B cell (primary cell): ENCODE results near the gene EEF1AKMT3. TPM values are rescaled to one million over a fixed set of nuclear protein-coding genes. Genes with fewer than 3 reads are reported as not detected.

Source experiments
- ATAC-seq: fragments of 200-7000 bp; cut with Tn5 transposase; one replicate; pipeline ENCODE4 v1.10.0; 2021; ENCODE audit warnings: low read depth, mild to moderate bottlenecking, moderate number of reproducible peaks, moderate library complexity
- CTCF ChIA-PET: fragments of 350-600 bp; sonication (Branson Sonifier 250); formaldehyde crosslinking; loops from one replicate; lab custom pipeline; 2021; ENCODE audit warnings: antibody characterized with exemption, inconsistent platforms; lab: Charles Lee
- POLR2A ChIA-PET: fragments of 350-600 bp; sonication (Branson Sonifier 250); formaldehyde crosslinking; loops from one replicate; lab custom pipeline; 2021; ENCODE audit warnings: antibody characterized with exemption; lab: Charles Lee
- DNase-seq: peaks from one replicate; pipeline ENCODE4 v3.0.0; 2013
- H2AFZ ChIP-seq: 2 replicates; pipeline ENCODE4 v1.6.1; 2012; ENCODE audit warnings: mild to moderate bottlenecking, low read depth, low read length; ENCODE audit not compliant: insufficient read depth, poor library complexity, severe bottlenecking
- H3K27ac ChIP-seq, 2 donors: 1 replicate in 1 of 2; 2 replicates in 1 of 2; pipeline ENCODE4 v1.5.1; 2012 to 2013; ENCODE audit warnings: low read length in 2 of 2, mild to moderate bottlenecking in 2 of 2, moderate library complexity in 1 of 2
- H3K27me3 ChIP-seq, 4 experiments: fragments of 200-600 bp in 1 of 4; sonication (generic) in 1 of 4; replicated peaks in 1 of 4; 1 replicate in 2 of 4; 2 replicates in 2 of 4; pipeline versions ENCODE4 v1.6.1 to v1.7.0; 2013 to 2016; ENCODE audit warnings: low read length in 3 of 4, mild to moderate bottlenecking in 2 of 4, mixed read lengths in 1 of 4, moderate library complexity in 1 of 4; ENCODE audit not compliant: insufficient read depth in 4 of 4, control insufficient read depth in 3 of 4; ENCODE audit errors: control extremely low read depth in 1 of 4
- H3K36me3 ChIP-seq, 2 experiments: replicated peaks in 1 of 2; 1 replicate in 1 of 2; 2 replicates in 1 of 2; pipeline versions ENCODE4 v1.6.1 to v1.7.1; 2013; ENCODE audit warnings: low read length in 1 of 2; ENCODE audit not compliant: insufficient read depth in 2 of 2, control insufficient read depth in 1 of 2; ENCODE audit errors: control extremely low read depth in 1 of 2, extremely low read depth in 1 of 2
- H3K4me1 ChIP-seq, 2 donors: fragments of 200-600 bp in 1 of 2; sonication (generic) in 1 of 2; 1 replicate in 1 of 2; 2 replicates in 1 of 2; pipeline versions ENCODE4 v1.5.1 to v1.6.1; 2013 to 2017; ENCODE audit warnings: low read length in 2 of 2; ENCODE audit not compliant: control insufficient read depth in 2 of 2, insufficient read depth in 2 of 2
- H3K4me2 ChIP-seq: replicated peaks from 2 replicates; pipeline ENCODE3; 2012; ENCODE audit warnings: mild to moderate bottlenecking, low read depth, low read length; ENCODE audit not compliant: poor library complexity, severe bottlenecking
- H3K4me3 ChIP-seq, 5 experiments: fragments of 200-600 bp in 1 of 5; sonication (generic) in 1 of 5; 1 replicate in 3 of 5; 2 replicates in 2 of 5; pipeline versions ENCODE4 v1.5.1 to v1.7.0; 2011 to 2016; ENCODE audit warnings: low read length in 4 of 5, mild to moderate bottlenecking in 4 of 5, low read depth in 2 of 5, control low read depth in 1 of 5, moderate library complexity in 1 of 5; ENCODE audit not compliant: insufficient read depth in 1 of 5; ENCODE audit errors: control extremely low read depth in 1 of 5, extremely low read depth in 1 of 5
- H3K79me2 ChIP-seq: fragments of 200-600 bp; sonication (generic); one replicate; pipeline ENCODE4 v1.6.0; 2016; ENCODE audit warnings: low read length; ENCODE audit not compliant: control insufficient read depth, insufficient read depth
- H3K9ac ChIP-seq: fragments of 200-600 bp; sonication (generic); 2 replicates; pipeline ENCODE4 v1.6.1; 2017; ENCODE audit warnings: mild to moderate bottlenecking, low read length, moderate library complexity
- H3K9me3 ChIP-seq, 3 donors: one replicate each; pipeline versions ENCODE4 v1.6.1 to v1.7.1; 2013; ENCODE audit warnings: low read length in 2 of 3; ENCODE audit not compliant: control insufficient read depth in 2 of 3, insufficient read depth in 1 of 3; ENCODE audit errors: control extremely low read depth in 1 of 3
- H4K20me1 ChIP-seq: 2 replicates; pipeline ENCODE4 v1.6.0; 2012; ENCODE audit warnings: mild to moderate bottlenecking, low read length; ENCODE audit not compliant: insufficient read depth, control insufficient read depth, poor library complexity, severe bottlenecking
- H3K27ac Mint-ChIP-seq: one replicate; pipeline ENCODE4 v1.8.0; 2021; ENCODE audit warnings: mixed read lengths
- H3K27me3 Mint-ChIP-seq: one replicate; pipeline ENCODE4 v1.8.0; 2021; ENCODE audit warnings: mixed read lengths
- H3K4me1 Mint-ChIP-seq: one replicate; pipeline ENCODE4 v1.8.0; 2021; ENCODE audit warnings: mixed read lengths
- H3K4me3 Mint-ChIP-seq: one replicate; pipeline ENCODE4 v1.8.0; 2021; ENCODE audit warnings: mixed read lengths
- H3K9me3 Mint-ChIP-seq: one replicate; pipeline ENCODE4 v1.8.0; 2022; ENCODE audit warnings: mixed read lengths; ENCODE audit not compliant: insufficient read depth
- CTCF ChIP-seq: fragments of 200-600 bp; IDR thresholded peaks from one replicate; pipeline ENCODE4 v1.8.0; 2022; ENCODE audit warnings: antibody characterized with exemption, mild to moderate bottlenecking
- EZH2 ChIP-seq: IDR thresholded peaks from 2 replicates; pipeline ENCODE4 v1.6.1; 2012; ENCODE audit warnings: borderline replicate concordance, low read depth, mild to moderate bottlenecking, moderate library complexity, low read length; ENCODE audit not compliant: insufficient read depth, poor library complexity, severe bottlenecking
- WGBS: methylation state at CpG from one replicate; pipeline ENCODE4 v1.1.5; 2013; ENCODE audit warnings: missing lambda C conversion rate; ENCODE audit not compliant: insufficient coverage; 5-methylcytosine and 5-hydroxymethylcytosine counted together
- intact Hi-C: fragments of 100-400 bp; cut with micrococcal nuclease; formaldehyde crosslinking; loops from one replicate; pipeline ENCODE4 v1.10.0; 2022
- polyA plus RNA-seq: library from polyadenylated mRNA; depleted of rRNA; stranded (reverse); fragments of >200 nt; gene quantifications from 2 replicates; pipeline ENCODE4 v1.2.3, GENCODE V29; 2012
- total RNA-seq, 2 donors: library from RNA; stranded (reverse); fragments of 120-200 nt in 1 of 2; gene quantifications; 1 replicate in 1 of 2; 2 replicates in 1 of 2; pipeline versions ENCODE4 v1.2.3 to v1.2.4, GENCODE V29; 2013 to 2022

EEF1AKMT3 gene
- total and polyA plus RNA-seq, 2 donors (not counting 1 experiment from before 2014, with no cell fraction given), result 0.89 to 1.3 TPM

- ATAC-seq (no peak), DNase-seq (no peak)
- Histone ChIP-seq H3K4me1 (peaks cover 9 to 17% of the 10 kb centered on the region in 2 donors), H3K9me3 (no peaks in the 10 kb centered on the region), H3K36me3 (peaks cover 9 to 29% of the 10 kb centered on the region in 2 experiments), H2AFZ (no peak overlapping the region), H3K27ac (peak overlapping the region in 1 of 2 donors; percentile 77), H3K9ac (peak overlapping the region; percentile 94), H3K4me2 (peak overlapping the region; percentile 98), H3K27me3 (no peaks in the 10 kb centered on the region), H3K4me3 (peak overlapping the region; percentile 83 to 100 (median 98)), H3K79me2 (peaks cover 25% of the 10 kb centered on the region), H4K20me1 (no peaks in the 10 kb centered on the region)
- WGBS, result 87% methylated on average over 8 of the region's 12 CpGs
- Mint-ChIP-seq H3K27ac (peak overlapping the region; percentile 96), H3K4me1 (peaks cover 18% of the 10 kb centered on the region), H3K9me3 (no peaks in the 10 kb centered on the region), H3K4me3 (peak overlapping the region; percentile 100), H3K27me3 (no peaks in the 10 kb centered on the region)
- TF ChIP-seq EZH2 (no peak), CTCF (no peak)
- POLR2A ChIA-PET, result interaction anchor here (0.7 kb wide), 1 partner anchor 278 kb away, joined by 5 read pairs; no protein-coding TSS in a partner anchor
- CTCF ChIA-PET, result interaction anchor here (0.7 to 6.9 kb wide), 14 partner anchors 11 to 126 kb away, joined by 3 to 59 read pairs (median 5); partner anchors contain the start of genes CYP27B1, EEF1AKMT3, MARCHF9 and METTL1
- intact Hi-C loops, result loop anchor here (5.0 kb wide), 1 partner anchor 41 kb away; no protein-coding TSS in a partner anchor
Observed at GRCh38 chr12:57783466-57783801, 11.0 kb downstream of the EEF1AKMT3 start.

DNA sequence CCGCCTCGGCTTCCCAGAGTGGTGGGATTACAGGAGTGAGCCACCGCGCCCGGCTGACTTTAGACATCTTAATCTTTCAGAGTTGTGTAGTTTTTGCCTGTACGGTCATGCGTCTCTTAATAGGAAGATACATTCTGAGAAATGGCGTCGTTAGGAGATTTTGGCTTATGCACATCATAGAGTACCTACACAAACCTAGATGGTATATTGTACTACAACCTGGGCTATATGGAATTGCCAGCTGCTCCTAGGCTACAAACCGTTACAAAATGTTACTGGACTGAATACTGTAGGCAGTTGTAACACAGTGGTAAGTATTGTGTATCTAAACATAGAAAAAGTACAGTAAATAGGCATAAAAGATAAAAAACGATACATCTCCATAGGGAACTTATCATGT, 11.4 kb downstream of the EEF1AKMT3 start:
- ATAC-seq, result no peak
- ChIA-PET POLR2A (no interaction called here), CTCF (interaction anchor here (1.2 to 6.9 kb wide), 8 partner anchors 12 to 120 kb away, joined by 3 to 59 read pairs (median 6); partner anchors contain the start of genes CYP27B1, EEF1AKMT3, MARCHF9 and METTL1)
- Histone ChIP-seq H3K79me2 (peaks cover 25% of the 10 kb centered on the region), H2AFZ (no peak overlapping the region), H3K27me3 (no peaks in the 10 kb centered on the region), H3K9ac (no peak overlapping the region), H3K4me3 (no peak overlapping the region), H3K4me2 (peak overlapping the region; percentile 98), H3K9me3 (no peaks in the 10 kb centered on the region), H3K36me3 (peaks cover 9 to 29% of the 10 kb centered on the region in 2 experiments), H3K4me1 (peaks cover 9 to 17% of the 10 kb centered on the region in 2 donors), H4K20me1 (no peaks in the 10 kb centered on the region), H3K27ac (no peak overlapping the region)
- Mint-ChIP-seq H3K4me1 (peaks cover 18% of the 10 kb centered on the region), H3K9me3 (no peaks in the 10 kb centered on the region), H3K27me3 (no peaks in the 10 kb centered on the region), H3K4me3 (peak overlapping the region; percentile 83), H3K27ac (peak overlapping the region; percentile 26)
- WGBS, result 100% methylated on average over 1 of the region's 11 CpGs
- intact Hi-C loops, result loop anchor here (5.0 kb wide), 1 partner anchor 42 kb away; no protein-coding TSS in a partner anchor
- no peak for TF ChIP-seq CTCF
- no peak for TF ChIP-seq EZH2
- DNase-seq, result no peak
